Large intestine (tissue), 3 donors: ENCODE measurements around the gene ACACB. TPM values are rescaled to one million over a fixed set of nuclear protein-coding genes. Genes with fewer than 3 reads are reported as not detected.

ENCODE experiments used
- DNase-seq, 2 donors: peaks; one replicate each; pipeline versions ENCODE4 v3.0.0 to v3.0.0-alpha.2; 2013
- H3K27ac ChIP-seq: one replicate; pipeline ENCODE4 v1.5.1; 2013; ENCODE audit warnings: low read length
- H3K27me3 ChIP-seq: 2 replicates; pipeline ENCODE4 v1.6.1; 2013; ENCODE audit warnings: low read length; ENCODE audit not compliant: control insufficient read depth, insufficient read depth
- H3K36me3 ChIP-seq: 2 replicates; pipeline ENCODE4 v1.6.1; 2013; ENCODE audit warnings: low read length; ENCODE audit not compliant: control insufficient read depth, insufficient read depth
- H3K4me1 ChIP-seq: one replicate; pipeline ENCODE4 v1.6.1; 2013; ENCODE audit warnings: low read length; ENCODE audit not compliant: control insufficient read depth, insufficient read depth
- H3K4me3 ChIP-seq: one replicate; pipeline ENCODE4 v1.5.1; 2013; ENCODE audit warnings: low read length
- H3K9me3 ChIP-seq: one replicate; pipeline ENCODE4 v1.6.1; 2013; ENCODE audit warnings: mild to moderate bottlenecking, low read depth, low read length, moderate library complexity; ENCODE audit not compliant: control insufficient read depth
- WGBS: methylation state at CpG from one replicate; pipeline ENCODE4 v1.1.5; 2013; ENCODE audit warnings: low lambda C conversion rate; ENCODE audit not compliant: insufficient coverage; 5-methylcytosine and 5-hydroxymethylcytosine counted together
- polyA plus RNA-seq: library from polyadenylated mRNA; unstranded; fragments of 120-200 nt; gene quantifications from one replicate; pipeline ENCODE4 v1.2.1, GENCODE V29; 2013

The ACACB gene
- polyA plus RNA-seq, 1 donor = 11.9 TPM

GRCh38 chr12:109092497-109093021, 23.8 kb upstream of the ACACB start:
- no peak for DNase-seq
- Histone ChIP-seq H3K4me3 (peak overlapping the region; percentile 54), H3K27ac (no peak overlapping the region), H3K9me3 (no peaks in the 10 kb centered on the region), H3K4me1 (peaks cover 10% of the 10 kb centered on the region), H3K36me3 (peaks cover 21% of the 10 kb centered on the region), H3K27me3 (no peaks in the 10 kb centered on the region)
- WGBS = 40% methylated on average over 1 of the region's 6 CpGs

DNA sequence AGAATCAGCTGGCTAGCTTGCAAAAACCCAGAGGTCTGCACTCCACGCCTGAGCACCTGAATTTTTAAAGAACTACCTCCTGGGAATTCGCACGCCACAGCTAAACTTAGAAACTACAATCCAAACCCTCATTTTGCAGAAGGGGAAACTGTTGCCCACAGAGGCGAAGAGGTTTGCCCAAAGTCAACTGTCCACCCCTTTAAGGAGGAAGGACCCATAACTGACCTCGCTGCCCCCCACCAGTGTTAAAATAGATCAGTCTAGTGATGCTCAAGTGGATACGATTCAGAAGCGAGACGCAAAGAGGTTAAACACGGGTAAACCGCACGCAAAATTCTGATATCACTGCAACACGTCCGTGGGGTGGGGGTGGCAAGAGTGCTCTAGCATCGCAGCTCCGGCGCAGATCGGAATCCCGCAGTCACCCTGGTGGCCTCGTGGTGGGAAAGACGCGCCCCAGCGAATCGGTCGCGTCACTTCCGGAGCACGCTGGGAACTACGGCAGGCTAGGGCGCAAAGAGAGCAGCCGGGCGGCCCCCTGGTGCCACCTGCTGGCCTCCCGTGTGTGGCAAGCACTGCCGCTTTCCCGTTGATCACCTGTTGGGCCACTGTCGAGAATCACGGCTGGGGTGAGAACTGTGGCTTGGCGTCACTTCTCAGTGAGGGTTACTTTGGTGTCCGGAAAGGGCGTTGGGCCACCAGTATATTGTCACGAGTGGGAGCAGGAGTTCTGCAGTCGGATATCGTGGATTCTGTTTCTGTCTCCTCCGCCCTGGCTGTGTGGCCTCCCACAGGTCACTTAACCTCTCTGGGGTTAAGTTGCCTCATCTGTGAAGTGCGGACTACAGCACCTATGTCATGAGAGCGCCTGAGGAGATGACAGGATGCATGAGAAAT, 23.1 kb upstream of the ACACB start, which contains the start of gene ALKBH2:
ALKBH2 (minus strand) TSS at position 451 of the 897 bp plus-strand sequence. CDS start 686 bp downstream, outside the sequence.
- peak within 1 kb of the TSS; percentile 54 for H3K4me3 ChIP-seq
- peaks cover 17% of the 10 kb centered on the region for H3K36me3 ChIP-seq
- H3K27ac ChIP-seq = no peak within 1 kb of the TSS
- 60% methylated on average over 1 of the region's 45 CpGs for WGBS
- no peaks in the 10 kb centered on the region for H3K9me3 ChIP-seq
- peak; percentile 93 to 94 for DNase-seq
- peaks cover 10% of the 10 kb centered on the region for H3K4me1 ChIP-seq
- H3K27me3 ChIP-seq = no peaks in the 10 kb centered on the region

GRCh38 chr12:109097140-109097434, 19.3 kb upstream of the ACACB start:
- H3K9me3 ChIP-seq = no peaks in the 10 kb centered on the region
- peak overlapping the region; percentile 44 for H3K4me3 ChIP-seq
- peaks cover 19% of the 10 kb centered on the region for H3K36me3 ChIP-seq
- no peak for DNase-seq
- H3K27ac ChIP-seq = no peak overlapping the region
- no peaks in the 10 kb centered on the region for H3K27me3 ChIP-seq
- no CpG with 5 or more reads among the region's 11 CpGs for WGBS
- peaks cover 15% of the 10 kb centered on the region for H3K4me1 ChIP-seq

- Histone ChIP-seq H3K4me3 (peak within 1 kb of the TSS; percentile 84), H3K36me3 (peaks cover 24% of the 10 kb centered on the region), H3K27ac (peak within 1 kb of the TSS; percentile 92), H3K4me1 (peaks cover 11% of the 10 kb centered on the region), H3K27me3 (no peaks in the 10 kb centered on the region), H3K9me3 (no peaks in the 10 kb centered on the region)
- no CpG with 5 or more reads among the region's 71 CpGs for WGBS
- peak; percentile 95 to 96 for DNase-seq
Measured at GRCh38 chr12:109097435-109098182, 18.8 kb upstream of the ACACB start, which contains the start of gene UNG. Gene UNG, plus strand, starts transcription at chr12:109097597. Its CDS starts 83 bp downstream, at chr12:109097680.

GRCh38 chr12:109098183-109098604, 18.2 kb upstream of the ACACB start:
- WGBS = no CpG with 5 or more reads among the region's 32 CpGs
- H3K9me3 ChIP-seq = no peaks in the 10 kb centered on the region
- H3K36me3 ChIP-seq = peaks cover 26% of the 10 kb centered on the region
- peak overlapping the region; percentile 84 for H3K4me3 ChIP-seq
- H3K4me1 ChIP-seq = peaks cover 6% of the 10 kb centered on the region
- peak overlapping the region; percentile 92 for H3K27ac ChIP-seq
- DNase-seq = no peak
- H3K27me3 ChIP-seq = no peaks in the 10 kb centered on the region

- peak overlapping the region; percentile 92 for H3K27ac ChIP-seq
- WGBS = no CpG with 5 or more reads among the region's 8 CpGs
- no peaks in the 10 kb centered on the region for H3K27me3 ChIP-seq
- peaks cover 31% of the 10 kb centered on the region for H3K36me3 ChIP-seq
- no peaks in the 10 kb centered on the region for H3K9me3 ChIP-seq
- no peak for DNase-seq
- peak overlapping the region; percentile 84 for H3K4me3 ChIP-seq
- peaks cover 6% of the 10 kb centered on the region for H3K4me1 ChIP-seq
Measured at GRCh38 chr12:109098651-109099050, 17.7 kb upstream of the ACACB start.

DNA sequence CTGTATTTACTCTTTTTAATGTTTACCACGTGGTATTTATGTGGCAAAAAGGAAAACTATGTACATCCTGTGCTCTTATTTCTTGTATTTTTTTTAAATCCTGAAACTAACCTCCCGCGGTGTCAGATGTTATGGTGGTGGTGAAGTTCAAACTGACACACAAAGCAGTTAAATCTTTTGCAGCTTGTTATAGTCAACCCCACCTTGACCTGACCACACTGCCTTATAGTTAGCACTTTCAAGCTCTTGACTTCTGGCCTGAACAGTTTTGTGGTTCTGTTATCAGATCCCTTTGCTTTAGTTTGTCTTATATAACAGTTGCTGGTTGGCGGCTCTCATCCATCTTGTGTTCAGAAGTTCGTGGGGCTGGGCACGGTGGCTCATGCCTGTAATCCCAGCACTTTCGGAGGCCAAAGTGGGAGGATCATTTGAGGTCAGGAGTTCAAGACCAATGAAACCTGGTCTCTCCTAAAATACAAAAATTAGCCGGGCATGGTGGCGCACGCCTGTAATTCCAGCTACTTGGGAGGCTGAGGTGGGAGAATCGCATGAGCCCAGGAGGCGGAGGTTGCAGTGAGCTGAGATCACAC, 16.9 kb upstream of the ACACB start:
- Histone ChIP-seq H3K36me3 (peaks cover 38% of the 10 kb centered on the region), H3K27me3 (no peaks in the 10 kb centered on the region), H3K27ac (no peak overlapping the region), H3K4me3 (no peak overlapping the region), H3K4me1 (peaks cover 6% of the 10 kb centered on the region), H3K9me3 (no peaks in the 10 kb centered on the region)
- DNase-seq = no peak
- WGBS = 89% methylated on average over 5 of the region's 12 CpGs

- Histone ChIP-seq H3K36me3 (peaks cover 50% of the 10 kb centered on the region), H3K27ac (no peak overlapping the region), H3K9me3 (no peaks in the 10 kb centered on the region), H3K4me1 (peaks cover 6% of the 10 kb centered on the region), H3K27me3 (no peaks in the 10 kb centered on the region), H3K4me3 (no peak overlapping the region)
- DNase-seq = no peak
- WGBS = 100% methylated on average over 3 of the region's 4 CpGs
Measured at GRCh38 chr12:109100741-109101140, 15.6 kb upstream of the ACACB start.

DNA sequence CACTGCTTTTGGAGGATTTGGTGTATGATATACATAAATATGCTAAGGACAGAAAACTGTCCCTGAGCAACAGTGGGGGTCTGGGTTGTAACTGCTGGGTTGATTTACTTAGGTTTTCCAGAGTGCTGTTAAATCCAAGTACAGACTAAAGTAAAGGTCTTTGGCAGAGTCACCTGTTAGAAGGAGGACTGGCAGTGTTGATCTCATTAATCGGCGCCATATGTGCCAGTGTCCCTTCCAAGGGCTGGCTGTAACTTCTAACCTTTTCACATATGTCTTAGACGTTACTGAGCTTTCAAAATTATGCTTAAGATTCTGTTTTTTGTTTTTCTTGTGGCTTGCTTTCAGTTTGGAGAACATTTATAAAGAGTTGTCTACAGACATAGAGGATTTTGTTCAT, 13.9 kb upstream of the ACACB start:
- Histone ChIP-seq H3K36me3 (peaks cover 60% of the 10 kb centered on the region), H3K9me3 (no peaks in the 10 kb centered on the region), H3K27ac (no peak overlapping the region), H3K27me3 (no peaks in the 10 kb centered on the region), H3K4me3 (no peak overlapping the region), H3K4me1 (peaks cover 6% of the 10 kb centered on the region)
- WGBS = 100% methylated on average over 1 of the region's 3 CpGs
- DNase-seq = no peak

DNA sequence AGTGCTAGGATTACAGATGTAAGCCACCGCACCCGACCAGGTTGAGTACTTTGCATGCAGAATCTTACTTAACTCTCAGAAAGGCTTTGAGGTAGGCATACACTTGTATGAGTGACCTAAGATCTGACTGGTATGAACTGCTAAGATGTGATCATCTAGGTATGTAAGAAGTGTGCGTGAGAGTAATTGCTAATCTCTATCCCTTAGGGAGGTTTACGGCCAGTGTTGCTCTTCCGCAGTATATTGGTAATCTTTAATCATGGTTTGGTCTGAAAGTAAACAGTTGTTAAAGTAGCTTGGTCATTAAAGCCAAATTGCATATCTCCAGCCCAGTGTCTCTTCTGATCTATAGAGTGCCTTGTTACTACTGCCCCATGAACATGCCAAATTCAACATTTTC, 11.2 kb upstream of the ACACB start:
- H3K9me3 ChIP-seq = no peaks in the 10 kb centered on the region
- no peaks in the 10 kb centered on the region for H3K27me3 ChIP-seq
- no peak for DNase-seq
- H3K36me3 ChIP-seq = peaks cover 62% of the 10 kb centered on the region
- H3K27ac ChIP-seq = no peak overlapping the region
- no CpG with 5 or more reads among the region's 5 CpGs for WGBS
- H3K4me3 ChIP-seq = no peak overlapping the region
- H3K4me1 ChIP-seq = no peaks in the 10 kb centered on the region
